ENCODE data around the gene ZNRF1. TPM values are rescaled to one million over a fixed set of nuclear protein-coding genes. Genes with fewer than 3 reads are reported as not detected.
A peak's percentile ranks its signal among the peaks of the same experiment; 100 is the strongest.

Gene ZNRF1
- total and polyA plus RNA-seq, 2 donors (not counting 1 experiment from before 2014, with no cell fraction given): 0.27 to 0.76 TPM

DNA sequence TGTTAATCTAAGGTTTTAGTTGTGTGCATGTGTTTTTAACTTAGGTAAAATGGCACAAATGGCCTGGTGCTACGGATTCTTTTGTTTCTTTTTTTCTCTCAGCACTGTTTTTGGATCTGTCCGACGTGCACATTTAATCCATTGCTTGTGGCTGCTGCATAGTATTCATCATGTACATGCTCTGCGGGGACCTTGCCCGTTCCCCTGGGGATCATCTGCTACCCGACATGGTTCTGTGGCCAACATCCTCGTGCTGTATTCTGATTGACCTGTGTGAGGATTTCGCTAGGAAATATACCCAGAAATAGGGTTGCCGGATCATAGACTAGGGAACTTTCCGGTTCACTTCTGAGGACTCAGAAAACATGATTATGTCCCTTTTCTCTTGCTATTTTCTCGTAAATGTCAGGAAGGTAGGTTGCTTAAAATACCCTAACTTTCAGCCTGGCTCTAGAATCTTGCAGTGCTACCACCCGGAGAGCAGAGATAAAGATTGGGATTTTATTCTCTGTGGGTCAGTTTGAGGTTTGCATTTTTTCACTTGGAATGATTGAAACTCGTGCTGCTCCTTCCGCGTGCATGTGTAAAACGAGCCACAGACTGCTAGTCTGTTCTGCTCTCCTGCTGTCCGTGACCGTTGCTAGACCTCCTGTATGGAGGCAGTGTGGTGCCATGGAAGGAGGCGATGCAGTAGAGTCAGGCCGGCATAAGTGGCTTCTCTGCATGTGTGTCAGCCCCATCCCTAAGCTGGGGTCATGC, 74.9 kb downstream of the ZNRF1 start:
- Histone ChIP-seq H3K4me2 (replicated peaks; ENCODE audit: low read depth, low read length, poor library complexity, severe bottlenecking) (no peak overlapping the region), H2AFZ (ENCODE audit: insufficient read depth, low read depth, low read length, poor library complexity, severe bottlenecking) (no peak overlapping the region), H3K79me2 (ENCODE audit: control insufficient read depth, insufficient read depth, low read length) (no peaks in the 10 kb centered on the region), H3K36me3 (replicated peaks in 1 of 2; ENCODE audit: control extremely low read depth in 1 of 2, control insufficient read depth in 1 of 2, extremely low read depth in 1 of 2, insufficient read depth in 2 of 2, low read length in 1 of 2) (no peaks in the 10 kb centered on the region), H3K27ac (ENCODE audit: low read length in 2 of 2) (no peak overlapping the region), H3K9me3 (ENCODE audit: control extremely low read depth in 1 of 3, control insufficient read depth in 2 of 3, insufficient read depth in 1 of 3, low read length in 2 of 3) (peaks cover 0 to 10% (median 0%) of the 10 kb centered on the region in 3 donors), H4K20me1 (ENCODE audit: control insufficient read depth, insufficient read depth, low read length, poor library complexity, severe bottlenecking) (peaks cover 4% of the 10 kb centered on the region), H3K9ac (ENCODE audit: low read length) (no peak overlapping the region), H3K27me3 (replicated peaks in 1 of 4; ENCODE audit: control extremely low read depth in 1 of 4, control insufficient read depth in 3 of 4, insufficient read depth in 4 of 4, low read length in 3 of 4) (peaks cover 0 to 54% (median 10%) of the 10 kb centered on the region in 4 experiments), H3K4me3 (ENCODE audit: control extremely low read depth in 1 of 5, extremely low read depth in 1 of 5, insufficient read depth in 1 of 5, low read depth in 2 of 5, low read length in 4 of 5) (no peak overlapping the region), H3K4me1 (ENCODE audit: control insufficient read depth in 2 of 2, insufficient read depth in 2 of 2, low read length in 2 of 2) (peaks cover 31 to 37% of the 10 kb centered on the region in 2 donors)
- CTCF ChIA-PET: interaction anchor here (1.6 kb wide), 1 partner anchor 38 kb away, joined by 8 read pairs; no protein-coding TSS in a partner anchor
- H3K9me3 Mint-ChIP-seq (ENCODE audit: insufficient read depth): no peaks in the 10 kb centered on the region
- TF ChIP-seq, protein P1, sequence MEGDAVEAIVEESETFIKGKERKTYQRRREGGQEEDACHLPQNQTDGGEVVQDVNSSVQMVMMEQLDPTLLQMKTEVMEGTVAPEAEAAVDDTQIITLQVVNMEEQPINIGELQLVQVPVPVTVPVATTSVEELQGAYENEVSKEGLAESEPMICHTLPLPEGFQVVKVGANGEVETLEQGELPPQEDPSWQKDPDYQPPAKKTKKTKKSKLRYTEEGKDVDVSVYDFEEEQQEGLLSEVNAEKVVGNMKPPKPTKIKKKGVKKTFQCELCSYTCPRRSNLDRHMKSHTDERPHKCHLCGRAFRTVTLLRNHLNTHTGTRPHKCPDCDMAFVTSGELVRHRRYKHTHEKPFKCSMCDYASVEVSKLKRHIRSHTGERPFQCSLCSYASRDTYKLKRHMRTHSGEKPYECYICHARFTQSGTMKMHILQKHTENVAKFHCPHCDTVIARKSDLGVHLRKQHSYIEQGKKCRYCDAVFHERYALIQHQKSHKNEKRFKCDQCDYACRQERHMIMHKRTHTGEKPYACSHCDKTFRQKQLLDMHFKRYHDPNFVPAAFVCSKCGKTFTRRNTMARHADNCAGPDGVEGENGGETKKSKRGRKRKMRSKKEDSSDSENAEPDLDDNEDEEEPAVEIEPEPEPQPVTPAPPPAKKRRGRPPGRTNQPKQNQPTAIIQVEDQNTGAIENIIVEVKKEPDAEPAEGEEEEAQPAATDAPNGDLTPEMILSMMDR (IDR thresholded peaks at IDR 0.05): no peak
- no peak for TF ChIP-seq EZH2 (IDR thresholded peaks at IDR 0.05; ENCODE audit: borderline replicate concordance, insufficient read depth, low read depth, low read length, poor library complexity, severe bottlenecking)
- intact Hi-C loops (cut with micrococcal nuclease): no loop called here
- ATAC-seq (ENCODE audit: low read depth) (no peak), DNase-seq (no peak)
- peaks cover 36% of the 10 kb centered on the region for H3K4me1 Mint-ChIP-seq
- no peak overlapping the region for H3K27ac Mint-ChIP-seq
- WGBS (ENCODE audit: insufficient coverage): 59% methylated on average over 19 of the region's 20 CpGs
- H3K27me3 Mint-ChIP-seq: peaks cover 37% of the 10 kb centered on the region
- H3K4me3 Mint-ChIP-seq: peak overlapping the region; percentile 3
- POLR2A ChIA-PET: no interaction called here

DNA sequence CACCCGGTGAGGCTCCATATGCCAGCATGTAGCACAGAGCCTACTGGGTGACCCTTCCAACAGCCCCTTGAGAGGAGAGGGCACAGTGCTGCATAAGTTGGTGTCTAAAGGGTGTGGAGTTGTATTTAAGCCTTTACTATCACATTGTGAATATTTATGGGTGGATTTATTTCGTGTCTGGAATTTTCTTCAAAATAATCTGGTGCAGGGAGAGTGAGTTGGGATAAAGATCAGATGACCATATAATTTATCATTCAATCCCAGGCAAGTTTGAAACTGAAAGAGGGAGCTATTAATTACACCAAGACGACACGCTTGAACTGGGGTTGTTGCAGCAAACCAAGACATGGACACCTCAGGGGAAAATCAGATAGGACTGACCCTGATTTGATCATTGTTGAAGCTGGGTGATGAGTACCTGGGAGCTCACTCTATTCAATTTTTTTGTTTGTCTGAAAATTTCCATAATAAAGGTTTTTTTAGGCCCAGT, 75.5 kb downstream of the ZNRF1 start:
- TF ChIP-seq, protein P1 (IDR thresholded peaks at IDR 0.05): no peak
- TF ChIP-seq EZH2 (IDR thresholded peaks at IDR 0.05; ENCODE audit: borderline replicate concordance, insufficient read depth, low read depth, low read length, poor library complexity, severe bottlenecking): no peak
- Histone ChIP-seq H3K4me2 (replicated peaks; ENCODE audit: low read depth, low read length, poor library complexity, severe bottlenecking) (no peak overlapping the region), H3K4me1 (ENCODE audit: control insufficient read depth in 2 of 2, insufficient read depth in 2 of 2, low read length in 2 of 2) (peaks cover 31 to 37% of the 10 kb centered on the region in 2 donors), H3K79me2 (ENCODE audit: control insufficient read depth, insufficient read depth, low read length) (no peaks in the 10 kb centered on the region), H3K36me3 (replicated peaks in 1 of 2; ENCODE audit: control extremely low read depth in 1 of 2, control insufficient read depth in 1 of 2, extremely low read depth in 1 of 2, insufficient read depth in 2 of 2, low read length in 1 of 2) (no peaks in the 10 kb centered on the region), H3K9me3 (ENCODE audit: control extremely low read depth in 1 of 3, control insufficient read depth in 2 of 3, insufficient read depth in 1 of 3, low read length in 2 of 3) (peaks cover 0 to 10% (median 0%) of the 10 kb centered on the region in 3 donors), H3K9ac (ENCODE audit: low read length) (no peak overlapping the region), H2AFZ (ENCODE audit: insufficient read depth, low read depth, low read length, poor library complexity, severe bottlenecking) (no peak overlapping the region), H4K20me1 (ENCODE audit: control insufficient read depth, insufficient read depth, low read length, poor library complexity, severe bottlenecking) (peaks cover 4% of the 10 kb centered on the region), H3K27me3 (replicated peaks in 1 of 4; ENCODE audit: control extremely low read depth in 1 of 4, control insufficient read depth in 3 of 4, insufficient read depth in 4 of 4, low read length in 3 of 4) (peaks cover 0 to 54% (median 12%) of the 10 kb centered on the region in 4 experiments), H3K27ac (ENCODE audit: low read length in 2 of 2) (no peak overlapping the region), H3K4me3 (ENCODE audit: control extremely low read depth in 1 of 5, extremely low read depth in 1 of 5, insufficient read depth in 1 of 5, low read depth in 2 of 5, low read length in 4 of 5) (no peak overlapping the region)
- ChIA-PET CTCF (interaction anchor here (1.3 to 1.6 kb wide), 2 partner anchors 35 to 37 kb away, joined by 5 to 8 read pairs; no protein-coding TSS in a partner anchor), POLR2A (no interaction called here)
- 78% methylated on average over 1 of the region's 4 CpGs for WGBS (ENCODE audit: insufficient coverage)
- Mint-ChIP-seq H3K27me3 (peaks cover 36% of the 10 kb centered on the region), H3K27ac (no peak overlapping the region), H3K4me1 (peaks cover 36% of the 10 kb centered on the region), H3K9me3 (ENCODE audit: insufficient read depth) (no peaks in the 10 kb centered on the region), H3K4me3 (peak overlapping the region; percentile 3)
- intact Hi-C loops (cut with micrococcal nuclease): no loop called here
- ATAC-seq (ENCODE audit: low read depth) (no peak), DNase-seq (no peak)

Data from B cell (primary cell).